WTC11 (cell line): ENCODE results near the gene CCL4. TPM values are rescaled to one million over a fixed set of nuclear protein-coding genes. Genes with fewer than 3 reads are reported as not detected.

ENCODE experiments used
- ATAC-seq: fragments of 200-7000 bp; cut with Tn5 transposase; 2 replicates; pipeline ENCODE4 v1.10.0; 2021; ENCODE audit warnings: mild to moderate bottlenecking, moderate library complexity
- CTCF ChIA-PET: fragments of 300-600 bp; sonication (Branson Sonifier 250); formaldehyde crosslinking; loops from one replicate; lab custom pipeline; 2021; ENCODE audit warnings: antibody characterized with exemption; lab: Charles Lee
- POLR2A ChIA-PET: fragments of 350-600 bp; sonication (Branson Sonifier 250); formaldehyde crosslinking; loops from one replicate; lab custom pipeline; 2021; ENCODE audit warnings: antibody characterized with exemption; lab: Charles Lee
- DNase-seq: peaks from one replicate; pipeline ENCODE4 v3.0.0; 2021; ENCODE audit warnings: low spot score
- H3K27ac Mint-ChIP-seq: 2 replicates; pipeline ENCODE4 v1.8.0; 2021; ENCODE audit warnings: mixed read lengths
- H3K27me3 Mint-ChIP-seq: 2 replicates; pipeline ENCODE4 v1.8.0; 2021; ENCODE audit warnings: low read depth, mild to moderate bottlenecking, moderate library complexity, mixed read lengths
- H3K36me3 Mint-ChIP-seq: 2 replicates; pipeline ENCODE4 v1.8.0; 2021; ENCODE audit warnings: mixed read lengths
- H3K4me1 Mint-ChIP-seq: 2 replicates; pipeline ENCODE4 v1.8.0; 2022; ENCODE audit warnings: mixed read lengths
- H3K4me3 Mint-ChIP-seq: 2 replicates; pipeline ENCODE4 v1.8.0; 2021; ENCODE audit warnings: mild to moderate bottlenecking, moderate library complexity, mixed read lengths
- H3K9me3 Mint-ChIP-seq: 2 replicates; pipeline ENCODE4 v1.8.0; 2021; ENCODE audit warnings: mixed read lengths
- ATF2 ChIP-seq: sonication (generic); formaldehyde crosslinking; IDR thresholded peaks from 2 replicates; pipeline ENCODE4 v1.8.1; 2022; ENCODE audit warnings: low read depth, missing genetic modification reagents, borderline replicate concordance
- ATF3 ChIP-seq: sonication (generic); formaldehyde crosslinking; conservative IDR thresholded peaks from 2 replicates; pipeline ENCODE4 v1.8.1; 2022; ENCODE audit warnings: mild to moderate bottlenecking, missing genetic modification reagents
- E2F1 ChIP-seq: sonication (generic); formaldehyde crosslinking; IDR thresholded peaks from 2 replicates; pipeline ENCODE4 v1.8.0; 2022; ENCODE audit warnings: mild to moderate bottlenecking, missing genetic modification reagents
- KAT7 ChIP-seq: sonication (generic); formaldehyde crosslinking; IDR thresholded peaks from 2 replicates; pipeline ENCODE4 v1.8.1; 2023; ENCODE audit warnings: missing genetic modification reagents, mild to moderate bottlenecking, borderline replicate concordance
- NFYB ChIP-seq: sonication (generic); formaldehyde crosslinking; conservative IDR thresholded peaks from 2 replicates; pipeline ENCODE4 v1.8.0; 2022; ENCODE audit warnings: low read depth, missing genetic modification reagents
- NR2C2 ChIP-seq: sonication (generic); formaldehyde crosslinking; IDR thresholded peaks from 2 replicates; pipeline ENCODE4 v1.8.0; 2022; ENCODE audit warnings: mild to moderate bottlenecking, missing genetic modification reagents
- NR3C1 ChIP-seq: sonication (generic); formaldehyde crosslinking; conservative IDR thresholded peaks from 2 replicates; pipeline ENCODE4 v1.8.1; 2023; ENCODE audit warnings: low read depth, mild to moderate bottlenecking, missing genetic modification reagents
- OVOL2 ChIP-seq: fragments of 250-450 bp; sonication (Bioruptor Pico); IDR thresholded peaks from 2 replicates; pipeline ENCODE4 v1.9.0; 2021; ENCODE audit warnings: mild to moderate bottlenecking, borderline replicate concordance
- SMAD3 ChIP-seq: sonication (generic); formaldehyde crosslinking; IDR thresholded peaks from 2 replicates; pipeline ENCODE4 v1.8.0; 2022; ENCODE audit warnings: missing genetic modification reagents, mild to moderate bottlenecking, borderline replicate concordance
- SP1 ChIP-seq: sonication (generic); formaldehyde crosslinking; conservative IDR thresholded peaks from 2 replicates; pipeline ENCODE4 v1.8.1; 2022; ENCODE audit warnings: missing genetic modification reagents
- TCF7 ChIP-seq: sonication (generic); formaldehyde crosslinking; IDR thresholded peaks from 2 replicates; pipeline ENCODE4 v1.8.0; 2022; ENCODE audit warnings: mild to moderate bottlenecking, low read depth, missing genetic modification reagents, moderate library complexity
- TP53 ChIP-seq: sonication (generic); formaldehyde crosslinking; IDR thresholded peaks from 2 replicates; pipeline ENCODE4 v1.8.1; 2023; ENCODE audit warnings: mild to moderate bottlenecking, missing genetic modification reagents
- ZNF121 ChIP-seq: sonication (generic); formaldehyde crosslinking; IDR thresholded peaks from 2 replicates; pipeline ENCODE4 v1.8.0; 2023; ENCODE audit warnings: missing genetic modification reagents
- ZNF281 ChIP-seq: sonication (generic); formaldehyde crosslinking; IDR thresholded peaks from 2 replicates; pipeline ENCODE4 v1.8.0; 2023; ENCODE audit warnings: mild to moderate bottlenecking, missing genetic modification reagents
- ZNF423 ChIP-seq: fragments of 250-450 bp; sonication (Bioruptor Pico); IDR thresholded peaks from 2 replicates; pipeline ENCODE4 v2.1.2; 2022; ENCODE audit warnings: mild to moderate bottlenecking, moderate library complexity
- ZNF425 ChIP-seq: fragments of 250-450 bp; sonication (Bioruptor Pico); conservative IDR thresholded peaks from 2 replicates; pipeline ENCODE4 v1.9.0; 2021; ENCODE audit warnings: mild to moderate bottlenecking
- ZNF532 ChIP-seq: fragments of 250-450 bp; sonication (Bioruptor Pico); IDR thresholded peaks from 2 replicates; pipeline ENCODE4 v1.9.0; 2021; ENCODE audit warnings: mild to moderate bottlenecking, borderline replicate concordance
- total RNA-seq: library from RNA; stranded (reverse); gene quantifications from 3 replicates; pipeline ENCODE4 v1.2.3, GENCODE V29; 2021
- TF ChIP-seq, protein P1 (sequence below): sonication (generic); formaldehyde crosslinking; IDR thresholded peaks from 2 replicates; pipeline ENCODE4 v1.8.1; 2022; ENCODE audit warnings: low read depth, mild to moderate bottlenecking, moderate library complexity, missing genetic modification reagents, borderline replicate concordance

CCL4 gene
- total RNA-seq, 1 experiment from 2014 or later, result 0.48 TPM

- no peak for TF ChIP-seq TCF7
- TF ChIP-seq ATF3 (CRISPR knock-in tag), result no peak
- no peak for TF ChIP-seq ZNF532 (CRISPR knock-in tag)
- TF ChIP-seq ZNF425, result no peak
- TF ChIP-seq TP53 (CRISPR knock-in tag), result no peak
- no peak for TF ChIP-seq NR2C2 (CRISPR knock-in tag)
- no peak for TF ChIP-seq NFYB (CRISPR knock-in tag)
- no peak for TF ChIP-seq ZNF281 (CRISPR knock-in tag)
These were observed 30.1 kb downstream of the CCL4 start (continued) for GRCh38 chr17:36133602-36134236.

DNA sequence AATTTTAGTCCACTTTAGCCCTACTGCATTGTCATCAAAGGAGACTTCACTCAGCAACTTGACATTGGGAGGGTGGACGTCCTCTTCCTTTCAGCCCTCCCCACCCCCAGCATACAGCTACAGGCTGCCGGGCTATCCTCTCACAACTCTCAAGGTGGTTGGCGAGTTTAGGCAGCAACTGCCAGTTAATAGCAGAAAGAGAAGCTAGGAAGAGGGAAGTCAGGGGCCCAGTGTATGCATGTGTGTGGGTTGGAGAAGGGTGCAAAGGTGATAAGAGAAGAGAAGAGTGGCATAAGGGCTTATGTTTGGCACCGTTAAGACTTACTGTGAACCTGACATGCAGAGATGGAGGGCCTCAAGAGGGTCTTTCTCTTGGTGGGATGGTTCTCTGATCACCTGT lies 31.8 kb downstream of the CCL4 start:
- ChIA-PET POLR2A (no interaction called here), CTCF (interaction anchor here (0.9 to 2.5 kb wide), 2 partner anchors 14 to 63 kb away, joined by 3 to 14 read pairs; no protein-coding TSS in a partner anchor)
- Mint-ChIP-seq H3K4me1 (peaks cover 3% of the 10 kb centered on the region; the same call in 1 of the 2 replicates), H3K27me3 (no peaks in the 10 kb centered on the region), H3K4me3 (no peak overlapping the region), H3K9me3 (no peaks in the 10 kb centered on the region), H3K36me3 (no peaks in the 10 kb centered on the region), H3K27ac (no peak overlapping the region)
- DNase-seq (no peak), ATAC-seq (no peak)
- no peak for TF ChIP-seq NR3C1 (CRISPR knock-in tag)
- TF ChIP-seq ATF2 (CRISPR knock-in tag), result no peak
- TF ChIP-seq SMAD3 (CRISPR knock-in tag), result no peak
- no peak for TF ChIP-seq KAT7 (CRISPR knock-in tag)
- TF ChIP-seq E2F1, result no peak
- TF ChIP-seq, protein P1, sequence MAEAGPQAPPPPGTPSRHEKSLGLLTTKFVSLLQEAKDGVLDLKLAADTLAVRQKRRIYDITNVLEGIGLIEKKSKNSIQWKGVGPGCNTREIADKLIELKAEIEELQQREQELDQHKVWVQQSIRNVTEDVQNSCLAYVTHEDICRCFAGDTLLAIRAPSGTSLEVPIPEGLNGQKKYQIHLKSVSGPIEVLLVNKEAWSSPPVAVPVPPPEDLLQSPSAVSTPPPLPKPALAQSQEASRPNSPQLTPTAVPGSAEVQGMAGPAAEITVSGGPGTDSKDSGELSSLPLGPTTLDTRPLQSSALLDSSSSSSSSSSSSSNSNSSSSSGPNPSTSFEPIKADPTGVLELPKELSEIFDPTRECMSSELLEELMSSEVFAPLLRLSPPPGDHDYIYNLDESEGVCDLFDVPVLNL (CRISPR knock-in tag), result no peak
- TF ChIP-seq ZNF121, result no peak
- TF ChIP-seq ZNF423 (CRISPR knock-in tag), result no peak
- TF ChIP-seq OVOL2 (CRISPR knock-in tag), result no peak
- TF ChIP-seq SP1, result no peak
- TF ChIP-seq TCF7, result no peak
